ENCODE data around the gene ASMTL.
A peak's percentile ranks its signal among the peaks of the same experiment; 100 is the strongest.

Gene ASMTL

DNA sequence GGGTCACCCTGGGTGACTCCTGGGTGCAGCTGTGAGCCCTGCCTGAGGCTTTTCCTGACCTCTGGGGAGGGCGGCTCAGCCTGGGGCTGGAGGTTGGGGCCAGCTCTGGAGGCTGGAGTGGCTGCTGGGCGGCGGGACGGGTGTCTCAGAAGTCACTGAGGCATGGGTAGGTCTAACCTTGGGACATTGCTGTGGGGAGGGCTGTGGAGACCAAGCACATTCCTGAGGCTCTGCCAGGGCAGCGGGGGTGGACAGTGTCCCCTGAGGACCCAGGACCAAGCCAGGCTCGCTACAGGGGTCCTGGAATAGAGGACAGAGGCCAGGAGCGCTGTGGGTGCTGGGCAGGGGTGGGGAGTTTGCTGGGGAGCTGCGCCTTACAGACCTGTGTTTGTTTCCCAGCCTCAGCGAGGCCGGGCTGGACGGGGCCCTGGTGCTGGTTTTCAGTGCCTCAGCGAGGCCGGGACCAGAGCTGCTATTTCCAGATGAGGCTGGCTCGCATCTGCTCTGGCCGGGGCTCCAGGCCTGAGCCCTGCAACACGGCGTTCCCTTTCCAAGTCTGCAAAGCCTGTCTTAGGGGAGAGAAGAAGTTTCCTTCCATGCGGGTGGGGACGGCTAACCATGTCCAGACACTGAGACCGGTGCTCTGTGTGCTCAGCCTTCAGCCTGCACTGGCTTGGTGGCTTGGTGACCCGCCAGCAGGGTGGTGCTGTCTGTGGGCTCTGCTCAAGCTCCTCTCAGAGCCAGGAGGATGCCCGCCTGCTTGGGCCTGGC, 57.8 kb downstream of the ASMTL start:
- no peaks in the 10 kb centered on the region for H3K4me1 ChIP-seq (ENCODE audit: insufficient read depth, low read length)
- H3K27ac ChIP-seq (ENCODE audit: low read length), result no peak overlapping the region
- H3K9me3 ChIP-seq (ENCODE audit: insufficient read depth, low read depth, low read length), result no peaks in the 10 kb centered on the region
- H3K4me3 ChIP-seq (ENCODE audit: low read length), result no peak overlapping the region
- H3K27me3 ChIP-seq (ENCODE audit: insufficient read depth, low read length), result no peaks in the 10 kb centered on the region
- H3K9ac ChIP-seq (ENCODE audit: low read depth, low read length), result peak overlapping the region; percentile 37; the same call in 1 of the 2 replicates
- H3K36me3 ChIP-seq (ENCODE audit: insufficient read depth, low read depth, low read length), result peaks cover 59% of the 10 kb centered on the region

DNA sequence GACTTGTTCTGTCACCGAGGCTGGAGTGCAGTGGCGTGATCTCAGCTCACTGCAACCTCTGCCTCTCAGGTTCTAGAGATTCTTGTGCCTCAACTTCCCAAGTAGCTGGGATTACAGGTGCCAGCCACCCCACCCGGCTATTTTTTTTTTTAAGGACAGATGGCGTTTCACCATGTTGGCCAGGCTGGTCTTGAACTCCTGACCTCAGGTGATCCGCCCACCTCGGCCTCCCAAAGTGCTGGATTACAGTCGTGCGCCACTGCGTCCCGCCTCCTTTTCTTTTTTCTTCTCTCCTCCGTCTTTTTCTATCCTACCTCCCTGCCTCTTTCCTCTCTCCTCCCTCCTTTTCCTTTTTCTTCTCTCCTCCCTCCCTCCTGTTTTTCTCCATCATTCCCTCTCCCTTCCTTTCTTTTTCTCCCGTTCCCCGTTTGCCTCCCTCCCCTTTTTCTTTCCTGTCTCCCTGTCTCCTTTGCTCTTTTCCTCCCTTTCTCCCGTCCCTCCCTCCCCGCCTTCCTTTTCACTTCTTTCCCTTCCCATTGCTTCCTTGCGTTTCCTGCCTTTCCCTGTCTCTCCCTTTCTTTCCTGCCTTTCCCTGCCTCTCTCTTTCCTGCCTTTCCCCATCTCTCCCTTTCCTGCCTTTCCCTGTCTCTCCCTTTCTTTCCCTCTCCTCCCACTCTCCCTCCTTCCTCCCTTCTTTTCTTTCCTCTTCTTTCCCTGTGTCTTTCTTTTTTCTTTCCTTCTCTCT, 58.7 kb downstream of the ASMTL start:
- Histone ChIP-seq H3K27ac (ENCODE audit: low read length) (no peak overlapping the region), H3K9ac (ENCODE audit: low read depth, low read length) (no peak overlapping the region; the same call in 1 of the 2 replicates), H3K4me3 (ENCODE audit: low read length) (peak overlapping the region; percentile 94; the same call in 1 of the 2 replicates), H3K9me3 (ENCODE audit: insufficient read depth, low read depth, low read length) (no peaks in the 10 kb centered on the region), H3K4me1 (ENCODE audit: insufficient read depth, low read length) (no peaks in the 10 kb centered on the region), H3K36me3 (ENCODE audit: insufficient read depth, low read depth, low read length) (peaks cover 59% of the 10 kb centered on the region), H3K27me3 (ENCODE audit: insufficient read depth, low read length) (no peaks in the 10 kb centered on the region)

DNA sequence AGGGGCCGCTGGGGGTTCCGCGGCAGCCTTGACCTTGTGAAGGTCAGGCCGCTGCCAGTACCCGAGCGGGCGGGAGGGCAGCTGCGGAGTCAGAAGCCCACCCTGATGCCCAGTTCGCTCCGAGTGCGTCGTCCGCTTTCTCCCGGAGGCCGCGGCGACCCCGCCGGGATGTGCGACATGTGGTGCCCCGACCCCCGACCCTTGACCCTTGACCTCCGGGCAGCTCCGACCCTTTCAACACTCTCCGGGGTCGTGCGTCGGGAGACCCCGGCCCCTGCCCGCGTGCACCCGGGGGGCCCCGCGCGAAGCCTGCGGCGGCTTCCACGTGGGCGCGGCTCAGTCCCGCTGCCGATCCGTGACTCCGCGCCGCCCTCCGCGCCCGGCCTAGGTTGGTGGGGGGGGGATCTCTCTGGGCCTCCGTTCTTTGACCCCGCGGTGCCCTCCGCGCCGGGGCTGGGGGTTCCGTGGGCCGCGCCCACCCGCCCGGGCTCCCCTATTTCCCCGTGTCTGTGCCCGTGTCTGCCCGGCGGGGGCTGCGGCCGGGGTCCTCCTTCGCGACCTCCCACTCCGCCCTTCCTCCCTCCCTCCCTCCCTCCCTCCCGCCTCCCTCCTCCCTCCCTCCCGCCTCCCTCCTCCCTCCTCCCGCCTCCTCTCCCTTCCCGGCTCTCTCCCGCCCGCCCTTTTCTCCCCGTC, 60.2 kb downstream of the ASMTL start:
- peaks cover 61% of the 10 kb centered on the region for H3K36me3 ChIP-seq (ENCODE audit: insufficient read depth, low read depth, low read length)
- H3K9ac ChIP-seq (ENCODE audit: low read depth, low read length), result peak overlapping the region; percentile 97
- no peaks in the 10 kb centered on the region for H3K9me3 ChIP-seq (ENCODE audit: insufficient read depth, low read depth, low read length)
- H3K4me3 ChIP-seq (ENCODE audit: low read length), result peak overlapping the region; percentile 94
- H3K27me3 ChIP-seq (ENCODE audit: insufficient read depth, low read length), result no peaks in the 10 kb centered on the region
- peak overlapping the region; percentile 79 for H3K27ac ChIP-seq (ENCODE audit: low read length)
- H3K4me1 ChIP-seq (ENCODE audit: insufficient read depth, low read length), result no peaks in the 10 kb centered on the region

DNA sequence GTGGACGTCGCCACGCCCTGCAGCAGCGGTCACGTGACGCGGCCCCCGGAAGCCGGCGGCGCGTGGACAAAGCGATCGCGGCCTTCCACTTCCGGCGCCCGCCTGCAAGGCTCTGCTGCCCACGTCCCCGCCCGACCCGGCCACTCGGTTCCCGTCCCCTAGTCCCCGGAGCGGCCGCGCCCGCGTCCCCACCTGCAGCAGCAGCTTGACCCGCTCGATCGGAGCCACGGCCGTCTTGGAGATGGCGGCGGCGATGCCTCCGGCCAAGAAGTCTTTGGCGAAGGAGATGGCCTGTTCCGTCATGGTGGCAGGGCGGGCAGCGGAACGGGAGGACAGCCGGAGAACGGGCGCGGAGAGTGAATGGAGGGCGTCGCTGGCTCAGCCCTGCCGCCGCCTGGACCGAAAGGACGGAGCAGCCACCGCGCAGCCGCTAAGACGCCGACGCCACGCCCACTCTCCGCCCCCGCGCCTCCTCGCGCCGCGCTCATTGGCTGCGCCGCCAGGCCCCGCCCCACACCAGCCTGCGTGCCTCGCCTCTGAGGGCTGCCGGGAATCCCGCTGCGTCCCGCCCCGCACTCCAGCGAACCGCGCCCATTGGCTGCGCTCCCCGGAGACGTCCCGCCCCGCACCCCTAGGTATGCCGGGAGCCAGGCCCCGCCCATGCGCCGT, 60.9 kb downstream of the ASMTL start, which contains the start of gene SLC25A6:
TSS of gene SLC25A6 (minus strand) at position 407 of the 669 bp plus-strand sequence. CDS start at position 303, 104 bp downstream.
- Histone ChIP-seq H3K9me3 (ENCODE audit: insufficient read depth, low read depth, low read length) (no peaks in the 10 kb centered on the region), H3K36me3 (ENCODE audit: insufficient read depth, low read depth, low read length) (peaks cover 66% of the 10 kb centered on the region), H3K9ac (ENCODE audit: low read depth, low read length) (peak within 1 kb of the TSS; percentile 99), H3K4me1 (ENCODE audit: insufficient read depth, low read length) (no peaks in the 10 kb centered on the region), H3K27ac (ENCODE audit: low read length) (peak within 1 kb of the TSS; percentile 94), H3K27me3 (ENCODE audit: insufficient read depth, low read length) (no peaks in the 10 kb centered on the region), H3K4me3 (ENCODE audit: low read length) (peak within 1 kb of the TSS; percentile 94)

GRCh38 chrX:1391370-1391706, 61.4 kb downstream of the ASMTL start:
- no peaks in the 10 kb centered on the region for H3K4me1 ChIP-seq (ENCODE audit: insufficient read depth, low read length)
- H3K27ac ChIP-seq (ENCODE audit: low read length), result peak overlapping the region; percentile 41
- H3K27me3 ChIP-seq (ENCODE audit: insufficient read depth, low read length), result no peaks in the 10 kb centered on the region
- H3K36me3 ChIP-seq (ENCODE audit: insufficient read depth, low read depth, low read length), result peaks cover 66% of the 10 kb centered on the region
- peak overlapping the region; percentile 99 for H3K9ac ChIP-seq (ENCODE audit: low read depth, low read length)
- H3K4me3 ChIP-seq (ENCODE audit: low read length), result peak overlapping the region; percentile 93
- H3K9me3 ChIP-seq (ENCODE audit: insufficient read depth, low read depth, low read length), result no peaks in the 10 kb centered on the region

DNA sequence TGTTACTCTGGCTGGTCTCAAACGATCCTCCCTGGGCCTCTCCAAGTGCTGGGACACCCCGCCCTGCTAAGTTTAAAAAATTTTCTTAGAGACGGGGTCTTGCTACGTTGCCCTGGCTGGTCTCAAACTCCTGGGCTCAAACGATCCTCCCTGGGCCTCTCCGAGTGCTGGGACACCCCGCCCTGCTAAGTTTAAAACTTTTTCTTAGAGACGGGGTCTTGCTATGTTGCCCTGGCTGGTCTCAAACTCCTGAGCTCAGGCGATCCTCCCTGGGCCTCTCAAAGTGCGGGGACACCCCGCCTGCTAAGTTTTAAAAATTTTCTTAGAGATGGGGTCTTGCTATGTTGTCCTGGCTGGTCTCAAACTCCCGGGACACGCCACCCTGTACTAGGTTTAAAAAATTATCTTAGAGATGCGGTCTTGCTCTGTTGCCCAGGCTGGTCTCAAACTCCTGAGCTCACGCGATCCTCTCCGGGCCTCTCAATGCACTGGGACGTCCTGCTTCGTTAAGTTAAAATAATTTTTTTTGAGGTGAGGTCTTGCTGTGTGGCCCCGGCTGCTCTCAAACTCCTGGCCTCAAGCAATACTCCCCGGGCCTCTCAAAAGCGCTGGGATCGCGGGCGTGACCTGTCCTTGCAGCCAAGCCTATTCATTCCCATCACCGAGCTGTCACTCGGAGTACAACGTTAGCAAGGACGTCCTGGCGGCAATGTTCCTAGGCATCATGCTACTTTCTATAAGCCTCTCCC, 61.9 kb downstream of the ASMTL start:
- peak overlapping the region; percentile 41 for H3K27ac ChIP-seq (ENCODE audit: low read length)
- no peaks in the 10 kb centered on the region for H3K9me3 ChIP-seq (ENCODE audit: insufficient read depth, low read depth, low read length)
- peaks cover 66% of the 10 kb centered on the region for H3K36me3 ChIP-seq (ENCODE audit: insufficient read depth, low read depth, low read length)
- peak overlapping the region; percentile 93 for H3K4me3 ChIP-seq (ENCODE audit: low read length)
- peak overlapping the region; percentile 99 for H3K9ac ChIP-seq (ENCODE audit: low read depth, low read length)
- no peaks in the 10 kb centered on the region for H3K27me3 ChIP-seq (ENCODE audit: insufficient read depth, low read length)
- no peaks in the 10 kb centered on the region for H3K4me1 ChIP-seq (ENCODE audit: insufficient read depth, low read length)

GRCh38 chrX:1389993-1390285, 62.8 kb downstream of the ASMTL start:
- no peaks in the 10 kb centered on the region for H3K9me3 ChIP-seq (ENCODE audit: insufficient read depth, low read depth, low read length)
- H3K36me3 ChIP-seq (ENCODE audit: insufficient read depth, low read depth, low read length), result peaks cover 66% of the 10 kb centered on the region

DNA sequence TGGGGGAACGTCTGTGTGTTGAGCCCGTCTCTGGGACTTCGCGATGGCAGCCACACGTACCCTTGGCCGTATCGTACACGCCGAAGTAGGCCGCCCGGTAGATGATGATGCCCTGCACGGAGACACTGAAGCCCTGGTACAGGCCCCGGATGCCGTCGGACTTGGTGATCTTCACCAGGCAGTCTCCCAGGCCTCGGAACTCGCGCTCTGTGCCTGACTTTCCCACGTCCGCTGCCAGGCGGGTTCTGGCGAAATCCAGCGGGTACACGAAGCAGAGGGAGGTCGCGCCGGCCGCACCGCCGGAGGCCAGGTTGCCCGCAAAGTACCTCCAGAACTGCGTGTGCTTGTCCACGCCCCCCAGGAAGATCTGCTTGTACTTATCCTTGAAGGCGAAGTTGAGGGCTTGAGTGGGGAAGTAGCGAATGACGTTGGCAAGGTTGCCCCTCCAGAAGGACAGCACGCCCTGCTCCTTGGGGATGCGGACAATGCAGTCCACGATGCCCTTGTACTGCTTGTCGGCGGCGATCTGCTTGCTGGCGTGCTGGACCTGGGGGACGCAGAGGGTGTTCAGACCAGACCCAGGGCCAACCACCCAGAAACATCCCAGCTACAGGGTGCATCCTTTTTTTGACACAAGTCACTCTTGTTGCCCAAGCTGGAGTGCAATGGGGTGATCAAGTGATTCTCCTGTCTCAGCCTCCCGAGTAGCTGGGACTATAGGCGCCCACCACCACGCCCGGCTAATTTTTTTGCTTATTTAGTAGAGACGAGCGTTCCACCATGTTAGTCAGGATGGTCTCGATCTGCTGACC, 63.3 kb downstream of the ASMTL start:
- H3K4me1 ChIP-seq (ENCODE audit: insufficient read depth, low read length), result no peaks in the 10 kb centered on the region
- no peaks in the 10 kb centered on the region for H3K27me3 ChIP-seq (ENCODE audit: insufficient read depth, low read length)
- H3K27ac ChIP-seq (ENCODE audit: low read length), result no peak overlapping the region
- H3K36me3 ChIP-seq (ENCODE audit: insufficient read depth, low read depth, low read length), result peaks cover 69% of the 10 kb centered on the region
- peak overlapping the region; percentile 93; the same call in 1 of the 2 replicates for H3K4me3 ChIP-seq (ENCODE audit: low read length)
- peak overlapping the region; percentile 99; the same call in 1 of the 2 replicates for H3K9ac ChIP-seq (ENCODE audit: low read depth, low read length)
- H3K9me3 ChIP-seq (ENCODE audit: insufficient read depth, low read depth, low read length), result no peaks in the 10 kb centered on the region

More at GRCh38 chrX:1389993-1390285, 62.8 kb downstream of the ASMTL start:
- Histone ChIP-seq H3K27me3 (ENCODE audit: insufficient read depth, low read length) (no peaks in the 10 kb centered on the region), H3K9ac (ENCODE audit: low read depth, low read length) (peak overlapping the region; percentile 99; the same call in 1 of the 2 replicates), H3K4me3 (ENCODE audit: low read length) (peak overlapping the region; percentile 93; the same call in 1 of the 2 replicates), H3K4me1 (ENCODE audit: insufficient read depth, low read length) (no peaks in the 10 kb centered on the region), H3K27ac (ENCODE audit: low read length) (no peak overlapping the region)

GRCh38 chrX:1388651-1389050, 64.1 kb downstream of the ASMTL start:
- Histone ChIP-seq H3K27ac (ENCODE audit: low read length) (no peak overlapping the region), H3K4me1 (ENCODE audit: insufficient read depth, low read length) (no peaks in the 10 kb centered on the region), H3K4me3 (ENCODE audit: low read length) (no peak overlapping the region), H3K9ac (ENCODE audit: low read depth, low read length) (no peak overlapping the region), H3K36me3 (ENCODE audit: insufficient read depth, low read depth, low read length) (peaks cover 75% of the 10 kb centered on the region), H3K27me3 (ENCODE audit: insufficient read depth, low read length) (no peaks in the 10 kb centered on the region), H3K9me3 (ENCODE audit: insufficient read depth, low read depth, low read length) (no peaks in the 10 kb centered on the region)

- H3K36me3 ChIP-seq (ENCODE audit: insufficient read depth, low read depth, low read length), result peaks cover 81% of the 10 kb centered on the region
- no peak overlapping the region for H3K9ac ChIP-seq (ENCODE audit: low read depth, low read length)
- no peak overlapping the region for H3K4me3 ChIP-seq (ENCODE audit: low read length)
- H3K27me3 ChIP-seq (ENCODE audit: insufficient read depth, low read length), result no peaks in the 10 kb centered on the region
- H3K4me1 ChIP-seq (ENCODE audit: insufficient read depth, low read length), result no peaks in the 10 kb centered on the region
- no peaks in the 10 kb centered on the region for H3K9me3 ChIP-seq (ENCODE audit: insufficient read depth, low read depth, low read length)
- no peak overlapping the region for H3K27ac ChIP-seq (ENCODE audit: low read length)
Measured at GRCh38 chrX:1387141-1387776, 65.5 kb downstream of the ASMTL start.

Measured in iPS-20b (cell line).